ENCODE measurements around the gene PKD1.

Gene PKD1

GRCh38 chr16:2046893-2047329 lies 88.8 kb downstream of the PKD1 start:
- DNase-seq (ENCODE audit: low read depth) = no peak

- no peak for DNase-seq (ENCODE audit: low read depth)
Measured at GRCh38 chr16:2045965-2046892, 89.5 kb downstream of the PKD1 start.

- no peak for DNase-seq (ENCODE audit: low read depth)
Measured at GRCh38 chr16:2044541-2044940, 91.2 kb downstream of the PKD1 start.

DNA sequence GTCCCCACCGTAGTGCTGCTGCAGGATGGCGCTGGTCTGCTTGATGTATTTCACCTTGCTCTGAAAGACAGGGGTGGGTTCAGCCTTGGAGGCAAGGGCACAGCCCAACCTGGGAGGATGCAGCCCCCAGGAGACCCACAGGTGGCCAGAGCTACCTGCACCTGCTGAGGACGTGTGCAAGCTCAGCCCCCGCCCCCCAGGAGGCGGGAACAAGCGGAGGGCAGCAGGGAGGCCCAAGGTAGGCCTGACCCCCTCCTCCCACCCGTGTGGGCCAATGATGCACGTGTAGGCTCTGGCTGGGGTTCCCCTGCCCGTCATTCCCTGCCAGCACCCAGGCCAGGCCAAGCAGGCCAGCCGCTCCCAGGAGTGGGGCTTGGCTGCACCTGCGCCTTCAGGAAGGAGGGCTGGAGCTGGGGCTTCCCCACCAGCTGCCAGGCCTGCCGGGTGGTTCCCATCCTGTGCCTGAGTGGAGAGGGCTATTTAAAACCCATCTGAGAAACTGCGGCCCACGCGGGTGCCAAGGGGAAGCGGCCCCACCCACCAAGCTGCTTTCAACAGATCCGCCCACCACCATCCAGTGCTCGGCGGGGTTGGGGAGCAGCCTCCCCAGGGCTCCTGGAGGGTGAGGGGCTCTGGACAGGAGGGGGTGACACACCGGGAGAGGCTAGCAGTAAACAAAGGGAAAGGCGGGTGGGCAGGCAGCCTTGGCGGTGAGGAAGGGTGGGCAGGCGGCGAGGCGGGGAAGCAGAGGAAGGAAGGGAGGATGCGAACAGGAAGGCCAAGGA lies 91.8 kb downstream of the PKD1 start:
- DNase-seq (ENCODE audit: low read depth) = no peak

GRCh38 chr16:2042986-2043666 lies 92.6 kb downstream of the PKD1 start:
- no peak for DNase-seq (ENCODE audit: low read depth)

- no peak for DNase-seq (ENCODE audit: low read depth)
Measured at GRCh38 chr16:2042171-2042985, 93.3 kb downstream of the PKD1 start.

DNA sequence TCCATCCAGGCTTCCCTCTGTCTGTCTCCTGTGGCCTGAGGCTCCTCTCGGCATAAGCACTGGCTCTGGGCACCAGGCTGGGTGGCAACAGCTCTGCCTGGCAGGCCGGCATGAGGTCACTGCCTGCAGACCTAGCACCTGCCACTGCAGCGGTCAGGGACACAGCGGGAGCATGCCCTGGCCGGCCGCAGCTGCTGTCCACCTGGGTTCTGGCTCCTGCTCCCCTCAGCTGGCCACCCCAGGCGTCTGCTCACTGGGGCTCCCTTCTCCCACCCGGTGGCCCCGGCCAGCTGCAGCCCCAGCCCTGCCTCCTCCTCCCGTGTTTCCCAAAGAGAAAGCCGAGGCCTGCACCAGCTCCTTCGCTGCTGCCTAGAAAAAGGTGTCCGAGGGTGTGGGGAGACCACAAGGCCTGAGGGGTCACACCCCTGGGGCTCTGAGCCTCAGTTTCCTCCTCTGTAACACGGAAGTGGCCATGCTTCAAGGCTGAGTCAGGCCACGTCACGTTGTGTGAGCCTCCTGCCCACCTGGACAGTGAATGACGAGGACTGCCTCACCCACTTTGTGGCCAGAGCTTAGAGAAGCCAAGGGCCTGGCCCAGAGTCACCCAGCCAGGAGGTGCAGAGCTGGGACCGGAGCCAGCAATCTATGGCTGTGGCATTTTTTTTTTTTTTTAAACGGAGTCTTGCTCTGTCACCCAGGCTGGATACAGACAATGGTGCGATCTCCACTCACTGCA lies 94.7 kb downstream of the PKD1 start:
- DNase-seq (ENCODE audit: low read depth) = peak; percentile 43

DNA sequence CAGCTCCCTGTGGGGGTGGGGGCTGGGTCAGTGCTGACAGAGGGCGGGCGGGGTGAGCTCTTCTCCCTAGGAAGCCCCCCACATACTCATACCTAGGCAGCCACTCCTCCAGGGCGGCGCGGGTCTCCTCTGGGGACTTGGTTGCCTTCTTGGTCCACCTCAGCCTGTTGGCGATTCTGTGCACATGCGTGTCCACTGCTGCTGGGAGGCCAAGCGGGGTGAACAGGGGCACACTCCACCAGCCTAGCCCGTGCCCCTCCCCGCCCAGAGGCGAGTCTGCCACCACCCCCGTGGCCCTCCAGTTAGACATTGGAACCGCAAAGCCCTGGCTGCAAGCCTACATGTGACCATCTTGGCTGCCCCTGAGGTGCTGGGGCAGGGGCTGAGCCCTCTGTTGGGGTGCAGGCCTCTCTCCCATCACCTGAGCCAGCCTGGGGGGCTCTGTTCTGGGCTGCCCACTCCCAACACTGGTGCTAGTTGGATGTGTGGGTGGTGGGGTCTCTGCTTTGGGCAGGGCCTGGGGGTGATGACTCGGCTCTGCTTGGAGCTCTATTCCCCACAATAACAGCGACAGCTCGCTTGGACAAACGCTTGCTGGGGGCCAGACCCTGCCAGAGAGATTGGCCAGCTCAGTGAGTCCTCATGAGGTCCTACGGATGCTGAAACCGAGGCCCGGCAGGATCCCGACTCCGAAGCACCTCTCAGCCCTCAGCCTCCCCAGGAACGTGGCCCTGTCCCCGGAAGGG lies 95.5 kb downstream of the PKD1 start:
- peak; percentile 22 for DNase-seq (ENCODE audit: low read depth)

- peak; percentile 98 for DNase-seq (ENCODE audit: low read depth)
Measured at GRCh38 chr16:2039274-2040031, 96.2 kb downstream of the PKD1 start.
